Heart left ventricle (tissue), 13 donors: ENCODE data around the gene COL23A1.

Experiments
- CTCF ChIP-seq, 12 donors: fragments of 200-600 bp; sonication (generic) in 4 of 12; IDR thresholded peaks; one replicate each; pipeline versions ENCODE4 v1.5.0 to v1.8.0; 2018 to 2022; ENCODE audit warnings: antibody characterized with exemption in 12 of 12, mild to moderate bottlenecking in 5 of 12
- POLR2A ChIP-seq, 2 donors: fragments of 450-650 bp; IDR thresholded peaks; one replicate each; pipeline ENCODE4 v1.6.1; 2017; ENCODE audit warnings: antibody characterized with exemption in 2 of 2, mild to moderate bottlenecking in 2 of 2, moderate library complexity in 2 of 2
- donor health status: ischemic (EF 13 %, LVEDD 7.1; RV severe dilation, severe dysfunction).
- donor health status: DM: no; HTN: yes; CAD: no.
- donor health status: DM: no; HTN: no; CAD: no.
- donor health status: ischemic (EF 25% LVEDD 6.9; RV normal size, moderate dysfunction).
- donor health status: ischemic (EF 25% LVEDD 5.7; RV mildly dilated, moderate dysfunction).
- donor health status: ischemic (EF 35%, LVEDD 5.7; RV mildly dilated, moderate dysfunction).
- donor health status: nonischemic (EF 11% LVEDD 7.7; RV severe dilation, severe dysfunction).
- donor health status: DM: yes; HTN: yes; CAD: no.
- donor health status: PGD.
- donor health status: ischemic (EF 29% LVEDD 5.4; RV normal size, mild dysfunction).
- donor health status: nonischemic (EF 23%, LVEDD 6.1; RV moderate dilation, normal function).

GRCh38 chr5:178372142-178372571 is 218.0 kb downstream of the COL23A1 start:
- TF ChIP-seq CTCF (IDR thresholded peaks at IDR 0.05) (no peak), POLR2A (IDR thresholded peaks at IDR 0.05) (no peak)
